ENCODE measurements around the gene SAMD8. TPM values are rescaled to one million over a fixed set of nuclear protein-coding genes. Genes with fewer than 3 reads are reported as not detected.

The SAMD8 gene
- total RNA-seq, 4 donors from 2014 or later = 18.5 to 23.5 (median 20.4) TPM

- H3K27me3 ChIP-seq = no peaks in the 10 kb centered on the region
- no peaks in the 10 kb centered on the region for H3K4me1 ChIP-seq
- no peak for DNase-seq
- H3K36me3 ChIP-seq = peaks cover 0 to 31% (median 0%) of the 10 kb centered on the region in 3 donors
- H3K27ac ChIP-seq = no peak overlapping the region
- H3K9me3 ChIP-seq = no peaks in the 10 kb centered on the region
- no peak overlapping the region for H3K4me3 ChIP-seq
- TF ChIP-seq CTCF (IDR thresholded peaks at IDR 0.05) = no peak
- TF ChIP-seq POLR2A (IDR thresholded peaks at IDR 0.05) = no peak
Observed at GRCh38 chr10:75150656-75151055, 39.2 kb downstream of the SAMD8 start.

GRCh38 chr10:75159519-75159918 lies 48.1 kb downstream of the SAMD8 start:
- H3K36me3 ChIP-seq = peaks cover 0 to 6% (median 0%) of the 10 kb centered on the region in 3 donors
- no peak overlapping the region for H3K27ac ChIP-seq

GRCh38 chr10:75165684-75166622 lies 54.5 kb downstream of the SAMD8 start:
- H3K4me1 ChIP-seq = peaks cover 0 to 14% (median 3%) of the 10 kb centered on the region in 4 donors
- no peak overlapping the region for H3K4me3 ChIP-seq
- H3K36me3 ChIP-seq = peaks cover 0 to 32% (median 0%) of the 10 kb centered on the region in 3 donors
- H3K27me3 ChIP-seq = no peaks in the 10 kb centered on the region
- DNase-seq = no peak
- no peak overlapping the region for H3K27ac ChIP-seq
- no peak for TF ChIP-seq CTCF (IDR thresholded peaks at IDR 0.05)
- no peak for TF ChIP-seq POLR2A (IDR thresholded peaks at IDR 0.05)
- no peaks in the 10 kb centered on the region for H3K9me3 ChIP-seq

More at GRCh38 chr10:75159519-75159918, 48.1 kb downstream of the SAMD8 start:
- Histone ChIP-seq H3K9me3 (no peaks in the 10 kb centered on the region), H3K4me3 (no peak overlapping the region), H3K4me1 (peaks cover 0 to 4% (median 0%) of the 10 kb centered on the region in 4 donors), H3K27me3 (no peaks in the 10 kb centered on the region)
- no peak for TF ChIP-seq POLR2A (IDR thresholded peaks at IDR 0.05)
- no peak for TF ChIP-seq CTCF (IDR thresholded peaks at IDR 0.05)
- DNase-seq = no peak

- Histone ChIP-seq H3K27ac (no peak overlapping the region), H3K9me3 (no peaks in the 10 kb centered on the region), H3K4me1 (peaks cover 0 to 12% (median 3%) of the 10 kb centered on the region in 4 donors), H3K27me3 (no peaks in the 10 kb centered on the region), H3K4me3 (no peak overlapping the region), H3K36me3 (peaks cover 0 to 32% (median 0%) of the 10 kb centered on the region in 3 donors)
- DNase-seq = no peak
- no peak for TF ChIP-seq POLR2A (IDR thresholded peaks at IDR 0.05)
- no peak for TF ChIP-seq CTCF (IDR thresholded peaks at IDR 0.05)
Observed at GRCh38 chr10:75166623-75166972, 55.1 kb downstream of the SAMD8 start.

- Histone ChIP-seq H3K36me3 (peaks cover 0 to 39% (median 0%) of the 10 kb centered on the region in 3 donors), H3K27me3 (no peaks in the 10 kb centered on the region), H3K4me3 (no peak overlapping the region), H3K9me3 (no peaks in the 10 kb centered on the region), H3K4me1 (peaks cover 0 to 11% (median 3%) of the 10 kb centered on the region in 4 donors), H3K27ac (no peak overlapping the region)
- TF ChIP-seq POLR2A (IDR thresholded peaks at IDR 0.05) (no peak), CTCF (IDR thresholded peaks at IDR 0.05) (no peak)
- DNase-seq = no peak
Observed at GRCh38 chr10:75168275-75168674, 56.8 kb downstream of the SAMD8 start.

Data from Peyer's patch (tissue), 4 donors.